ENCODE data around the gene DDO.
"Not testable (repeated sequence)": the region's sequence is repeated elsewhere in the genome, so short reads cannot be mapped to it uniquely, and the experiment has no call there.

Gene DDO

DNA sequence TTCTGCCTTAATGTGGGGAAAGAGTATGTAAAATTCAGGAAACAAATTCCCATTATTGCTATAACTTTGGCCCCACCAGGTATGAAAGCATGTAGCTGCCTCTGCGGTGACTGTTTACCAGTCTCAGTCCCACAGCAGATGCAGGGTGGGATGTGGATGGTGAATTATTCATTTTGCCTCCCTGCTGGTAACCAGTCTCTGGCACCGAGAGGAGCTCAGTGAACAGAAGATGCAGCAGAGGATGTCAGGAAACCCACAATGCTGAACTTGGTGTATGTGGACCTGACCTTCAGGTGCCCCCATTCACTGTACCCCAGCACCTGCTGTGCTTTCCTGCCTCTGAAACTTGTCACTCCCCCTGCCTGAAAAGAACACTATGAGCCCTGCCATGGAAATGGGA lies 48.4 kb downstream of the DDO start:
- DNase-seq, result no peak

DNA sequence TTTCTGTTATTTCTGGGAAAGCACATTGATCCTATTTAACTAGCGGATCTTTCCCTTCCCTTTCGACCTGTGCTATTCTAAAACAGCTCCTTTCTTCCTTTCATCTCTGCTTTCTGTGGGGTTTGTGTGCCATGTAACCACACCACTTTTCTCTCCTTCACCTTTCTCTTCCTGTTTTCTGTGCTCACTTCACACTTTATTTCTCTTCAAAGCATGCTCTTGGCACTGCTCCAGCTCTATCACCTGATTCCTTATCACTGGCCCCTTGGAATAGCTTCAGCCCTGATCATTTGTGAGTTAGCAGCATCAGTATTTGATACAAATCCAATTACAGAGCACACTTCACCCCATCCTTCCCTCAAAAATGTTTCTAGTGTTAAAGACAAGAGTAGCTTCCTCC lies 49.1 kb downstream of the DDO start:
- DNase-seq, result no peak

DNA sequence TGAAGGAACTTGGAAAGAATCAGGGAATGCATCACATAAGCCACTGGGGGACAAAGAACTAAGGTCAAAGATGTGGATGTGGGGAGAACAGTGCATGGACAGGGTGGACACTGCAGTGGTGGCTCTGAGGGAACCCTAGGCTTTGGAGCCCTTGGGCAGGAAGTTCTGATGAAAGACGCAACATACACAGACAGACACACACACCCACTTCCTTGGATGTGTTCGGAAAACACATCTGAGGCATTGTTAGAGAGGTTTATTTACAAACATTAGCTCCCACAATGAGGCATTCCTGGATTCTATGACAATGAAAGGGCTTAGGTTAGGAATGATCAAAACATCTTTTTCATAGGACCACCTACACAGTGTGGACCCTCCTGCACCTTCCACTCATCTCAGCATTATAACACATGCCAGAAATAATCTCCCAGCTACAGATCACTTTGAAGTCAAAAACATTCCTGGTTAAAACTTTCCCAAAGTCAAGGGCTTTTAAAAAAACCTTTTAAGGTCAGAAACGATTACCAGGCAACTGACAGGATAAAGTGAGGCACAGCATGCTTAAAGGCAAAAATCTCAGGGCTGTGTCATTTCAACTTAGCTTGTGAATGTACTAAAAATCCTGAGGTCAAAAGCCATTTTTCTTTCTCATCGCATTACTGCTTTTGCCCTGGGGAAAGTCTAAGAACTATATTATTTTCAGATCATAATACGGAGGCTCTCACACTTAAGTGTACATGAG lies 50.8 kb downstream of the DDO start:
- no peak for DNase-seq

DNA sequence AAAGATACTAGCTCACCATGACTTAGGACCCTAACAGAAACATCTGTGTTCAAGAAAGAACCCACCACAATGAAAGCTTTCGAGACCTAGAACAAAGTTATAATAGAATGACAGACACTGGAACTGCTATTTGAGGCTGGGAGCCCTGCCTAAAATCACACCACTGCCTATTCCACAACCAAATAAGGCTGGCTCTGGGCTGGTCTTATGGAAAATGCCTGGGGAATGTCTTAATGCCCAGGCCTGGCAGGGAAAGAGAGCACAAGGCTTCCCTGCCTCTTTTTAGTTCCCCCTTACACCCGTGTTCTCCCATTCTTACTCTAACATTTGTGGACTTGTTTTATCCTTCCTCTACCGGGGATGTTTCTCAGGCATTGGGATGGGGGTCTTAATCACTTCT lies 51.6 kb downstream of the DDO start:
- DNase-seq, result no peak

DNA sequence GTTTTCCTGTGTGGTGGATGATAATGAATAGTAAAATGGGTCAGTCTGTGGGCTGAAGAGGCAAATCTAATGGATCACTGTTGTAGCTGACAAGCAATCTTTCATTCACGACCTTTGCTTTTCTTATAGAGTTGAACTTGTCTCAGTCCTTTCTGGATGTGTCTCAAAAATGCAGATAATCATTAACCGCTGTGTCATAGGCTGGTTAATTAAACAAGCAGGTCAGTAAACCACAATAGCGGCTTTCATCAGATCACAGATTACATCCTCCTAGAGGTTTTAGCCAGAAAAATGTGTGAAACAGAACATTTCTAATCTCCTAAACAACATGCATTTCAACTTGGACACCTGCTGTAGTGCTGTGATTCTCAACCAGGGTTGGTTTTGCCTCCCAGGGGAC lies 54.7 kb downstream of the DDO start:
- no peak for DNase-seq

DNA sequence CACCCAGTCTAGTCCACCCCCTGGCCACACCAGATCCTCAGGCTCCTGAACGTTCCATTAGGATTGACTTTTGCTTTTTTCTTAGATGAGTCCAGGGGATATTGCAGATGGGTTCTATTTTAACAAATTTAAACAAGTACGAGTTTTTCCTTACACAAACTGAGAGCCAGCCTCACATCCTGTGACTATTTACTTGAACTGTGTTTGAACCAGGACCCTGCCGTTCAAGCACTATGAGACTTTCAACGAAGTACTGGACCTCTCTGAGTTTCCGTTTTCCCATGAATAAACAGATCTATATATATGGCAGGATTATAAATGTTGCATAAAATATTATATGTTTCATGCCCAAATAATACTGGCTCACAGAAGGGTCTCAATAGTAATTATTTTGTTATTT lies 55.8 kb downstream of the DDO start:
- DNase-seq, result no peak

DNA sequence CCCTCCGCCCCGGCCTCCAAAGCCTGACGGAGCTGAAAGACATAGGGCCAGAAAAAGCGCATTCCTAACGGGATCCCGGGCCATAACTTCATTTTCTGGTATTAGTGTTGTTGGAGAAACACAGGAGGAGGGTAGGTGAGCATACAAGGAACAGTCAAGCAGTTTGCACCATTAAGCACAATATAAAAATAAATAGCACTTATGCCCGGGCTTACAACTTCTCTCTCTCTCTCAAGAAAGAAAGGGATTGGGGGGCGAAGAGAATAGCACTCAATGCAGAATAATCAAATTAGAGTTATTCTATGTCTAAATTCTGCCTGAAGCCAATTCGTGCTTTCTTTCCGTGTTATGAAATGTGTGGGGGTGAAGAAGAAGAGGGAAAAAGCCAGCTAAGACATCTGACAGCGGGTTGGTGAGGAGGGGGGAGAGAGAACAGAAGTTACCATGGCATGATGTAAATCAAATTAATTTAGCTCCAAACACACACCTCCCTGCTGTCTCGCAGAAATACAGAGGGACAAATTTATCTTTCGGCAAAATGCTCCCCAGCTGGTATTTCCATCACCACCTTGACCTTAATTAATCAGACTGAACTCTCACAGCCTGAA lies 56.7 kb downstream of the DDO start:
- no peak for DNase-seq

DNA sequence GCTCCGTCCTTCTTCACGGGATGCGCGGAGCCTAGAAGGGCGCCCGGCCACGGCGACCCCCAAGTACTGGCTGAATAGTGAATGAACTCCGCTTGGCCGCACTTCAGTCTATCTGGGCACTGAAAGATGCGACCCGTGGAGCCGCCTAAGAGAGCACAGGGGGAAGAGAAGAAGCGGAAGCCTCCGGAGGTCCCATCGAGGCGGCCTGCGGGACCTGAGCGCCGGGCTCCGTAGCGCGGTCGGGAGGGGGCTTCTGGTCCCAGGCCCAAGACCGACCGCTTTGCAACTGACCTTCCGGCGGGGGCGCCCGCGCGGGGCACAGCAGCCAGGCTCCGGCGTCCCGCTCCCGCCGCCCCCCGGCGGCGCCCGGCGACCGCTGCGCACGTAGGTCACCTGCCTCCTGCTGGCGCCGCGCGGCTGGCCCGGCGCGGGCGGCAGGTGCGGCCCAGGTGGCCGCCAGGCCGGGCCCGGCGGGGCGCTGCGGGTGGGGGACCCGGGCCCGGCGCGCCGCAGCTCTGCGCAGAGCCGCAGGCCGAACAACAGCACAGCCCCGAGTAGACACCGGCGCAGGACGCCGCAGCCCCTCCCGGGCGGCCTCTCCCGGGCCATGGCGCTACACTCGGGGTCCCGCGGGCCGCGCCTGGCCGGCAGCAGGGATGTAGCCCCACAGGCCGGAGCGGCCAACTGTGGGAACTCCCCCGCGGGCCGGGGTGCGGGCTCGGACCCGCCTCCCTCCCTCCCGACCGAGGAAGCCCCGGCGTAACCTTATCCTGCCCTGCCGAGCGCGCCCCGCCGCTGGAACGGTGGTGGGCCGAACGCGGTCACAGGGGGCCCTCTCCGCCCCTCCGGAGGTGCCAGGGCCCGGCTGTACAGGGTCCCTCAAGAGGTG lies 57.5 kb downstream of the DDO start, which contains the start of gene METTL24:
Gene METTL24, minus strand, starts transcription at position 686 of the 889 bp plus-strand sequence. Its CDS starts 77 bp downstream, at position 609.
- no peak for DNase-seq

DNA sequence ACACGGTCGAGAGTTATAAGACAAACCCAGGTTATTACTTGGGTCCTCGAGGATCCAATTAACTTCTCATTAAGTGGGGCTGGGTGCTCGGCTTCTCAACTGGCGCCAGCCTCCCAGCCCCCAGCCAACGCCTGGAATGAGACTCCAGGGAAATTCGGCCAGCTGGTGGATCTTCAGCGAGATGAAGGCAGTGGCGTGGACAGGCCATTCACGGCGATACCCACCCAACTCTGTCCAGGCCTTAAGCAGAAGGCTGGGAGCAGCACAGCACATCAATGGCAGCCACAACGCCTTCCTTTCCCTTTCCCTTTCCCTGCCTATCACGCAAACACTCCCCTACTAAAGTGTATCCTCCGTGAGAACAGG lies 58.1 kb downstream of the DDO start:
- no peak for DNase-seq

DNA sequence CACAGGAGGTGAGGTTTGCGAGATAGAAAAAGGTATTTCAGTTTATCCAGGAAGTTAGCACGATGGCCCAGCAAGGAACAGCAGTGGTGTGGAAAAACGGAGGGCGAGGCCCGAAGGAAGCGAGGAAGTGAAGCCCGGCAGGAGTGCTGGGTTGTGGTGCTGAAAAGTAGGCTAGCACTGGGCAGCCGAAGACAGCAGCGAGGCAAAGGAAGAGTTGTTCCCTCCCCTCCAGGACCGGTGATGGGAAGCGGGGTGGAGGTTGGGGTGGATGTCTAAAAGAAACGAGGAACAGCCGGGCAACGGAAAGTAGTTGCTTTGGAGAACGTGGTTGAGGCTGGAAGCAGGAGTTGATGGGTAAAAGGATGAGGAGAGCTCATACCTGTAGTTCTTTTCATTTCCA lies 58.6 kb downstream of the DDO start:
- DNase-seq, result no peak

DNA sequence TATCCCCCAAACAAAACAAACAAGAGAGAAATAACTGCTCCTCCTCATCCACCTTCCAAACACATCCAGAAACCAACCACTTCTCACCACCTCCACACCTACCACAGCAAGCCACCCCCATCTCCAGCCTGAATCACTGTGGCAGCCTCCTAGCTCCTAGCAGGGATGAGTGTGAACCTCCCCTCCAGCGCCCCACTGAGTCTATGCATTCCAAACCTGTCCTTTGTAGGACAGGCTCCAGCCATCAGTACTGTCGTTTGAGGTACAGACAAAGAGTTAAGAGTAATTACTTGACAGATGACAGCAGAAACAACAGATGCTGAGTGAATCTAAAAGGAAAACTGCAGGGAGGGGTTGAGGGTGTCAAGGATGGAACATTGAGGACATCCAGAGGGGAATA lies 59.6 kb downstream of the DDO start:
- DNase-seq, result no peak

DNA sequence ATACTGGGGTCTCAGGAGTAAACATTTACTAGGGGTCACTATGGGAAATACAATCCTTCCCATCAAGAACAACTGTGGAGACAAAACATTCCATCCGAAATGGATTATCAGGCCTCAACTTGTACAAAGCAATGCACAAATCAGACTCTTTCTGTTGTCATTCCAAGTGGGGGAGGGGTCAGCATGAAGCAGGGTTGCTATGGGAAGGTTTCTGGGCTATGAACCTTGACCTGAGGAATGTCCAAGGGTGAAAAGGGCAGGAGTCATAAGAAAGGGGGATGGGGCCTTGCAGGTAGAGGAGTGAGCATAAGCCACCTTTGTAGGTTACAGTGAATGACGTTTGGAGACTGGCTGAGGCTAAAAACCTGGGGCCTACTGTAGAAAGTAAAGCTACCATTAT lies 60.4 kb downstream of the DDO start:
- DNase-seq, result no peak

DNA sequence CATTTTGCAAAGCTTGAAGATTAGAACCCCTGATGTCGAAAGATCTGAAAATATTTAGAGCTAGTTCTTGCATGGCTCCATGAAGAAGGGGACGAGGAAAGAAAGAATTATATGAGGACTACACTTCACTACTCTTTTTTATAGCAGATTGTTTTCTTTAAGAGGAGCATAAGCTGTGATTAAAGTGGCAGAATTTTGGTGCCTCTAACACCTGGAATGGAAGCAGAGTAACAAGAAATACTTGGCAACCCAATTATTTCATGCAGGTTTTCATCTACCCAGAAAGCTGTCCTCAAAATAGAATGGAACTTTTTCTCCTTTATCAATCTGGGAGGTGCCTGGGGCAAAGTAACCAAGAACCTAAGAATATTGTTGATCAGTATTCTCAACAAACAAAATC lies 61.2 kb downstream of the DDO start:
- no peak for DNase-seq

DNA sequence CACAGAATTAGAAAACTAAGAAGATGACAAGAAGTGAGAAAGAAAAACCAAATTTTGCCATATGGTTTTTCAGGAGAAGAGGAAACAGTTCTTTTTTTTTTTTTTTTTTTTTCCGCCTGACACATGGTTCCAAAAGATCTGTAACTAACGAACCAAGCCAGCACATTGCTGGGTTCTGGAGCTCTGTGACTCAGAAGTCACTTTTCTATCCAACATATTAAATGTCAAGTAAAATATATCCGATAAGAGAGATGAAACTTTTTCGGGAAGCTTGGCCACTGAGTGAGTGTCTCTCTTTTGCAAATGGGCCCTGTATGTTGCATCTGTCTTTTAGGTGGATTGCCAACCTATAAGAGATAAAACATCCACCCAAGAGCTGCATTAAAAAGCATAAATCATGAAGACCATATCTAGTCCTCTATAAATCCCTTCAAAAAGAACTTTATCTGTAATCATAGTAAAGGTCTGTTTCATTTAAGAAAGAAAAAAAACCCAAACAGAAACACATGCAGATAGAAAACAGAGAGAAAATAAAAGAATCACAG lies 61.8 kb downstream of the DDO start:
- DNase-seq, result no peak

DNA sequence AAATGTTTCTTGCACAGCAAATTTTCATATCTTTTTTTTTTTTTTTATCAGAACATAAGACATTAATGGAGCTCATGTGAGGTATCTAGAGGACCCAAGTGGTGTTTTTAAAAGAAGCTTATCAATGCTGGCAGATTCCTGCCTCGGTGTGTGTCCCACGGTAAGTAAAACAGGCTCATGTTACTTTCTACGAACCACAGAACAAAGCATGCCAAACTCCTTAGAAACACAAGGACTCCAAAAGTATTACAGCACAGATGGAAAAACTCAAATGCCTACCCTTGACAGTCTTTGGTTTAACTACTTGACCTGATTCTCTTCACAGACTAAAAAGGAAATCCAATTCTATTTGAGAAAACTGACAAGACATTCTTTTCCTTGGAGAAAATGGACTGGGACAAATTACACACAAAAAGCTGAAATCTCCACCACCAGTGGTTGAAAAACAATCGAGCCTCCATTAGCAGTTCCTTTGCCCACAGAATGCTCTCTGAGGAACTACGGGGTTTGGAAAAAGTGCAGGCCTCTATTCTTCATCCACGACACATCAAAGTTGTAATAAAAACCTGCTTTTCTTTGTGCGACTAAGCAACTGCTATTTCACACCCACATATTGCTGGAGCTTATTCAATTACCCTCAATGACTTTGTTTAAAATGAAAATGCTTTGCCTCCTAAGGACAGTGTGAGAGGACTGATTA lies 62.7 kb downstream of the DDO start:
- no peak for DNase-seq

DNA sequence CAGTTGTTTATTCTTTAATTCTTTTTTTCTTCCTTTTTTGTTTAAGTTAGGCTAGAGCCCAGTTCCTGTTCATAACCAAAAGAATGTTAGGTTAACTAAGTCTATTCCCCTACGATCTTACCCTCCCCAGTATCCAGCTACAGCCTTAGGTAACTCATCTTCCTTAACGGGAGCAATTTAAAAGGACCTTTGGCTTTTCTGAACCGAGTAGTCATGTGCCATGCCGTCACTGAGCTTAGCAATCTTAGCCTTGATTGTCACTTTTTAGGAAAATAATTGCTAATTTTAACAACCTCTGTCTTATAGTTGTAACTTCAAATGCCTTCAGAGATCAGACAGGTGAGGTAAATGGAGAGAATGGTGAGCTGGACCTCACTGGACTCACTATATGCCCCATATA lies 63.4 kb downstream of the DDO start:
- DNase-seq, result no peak

DNA sequence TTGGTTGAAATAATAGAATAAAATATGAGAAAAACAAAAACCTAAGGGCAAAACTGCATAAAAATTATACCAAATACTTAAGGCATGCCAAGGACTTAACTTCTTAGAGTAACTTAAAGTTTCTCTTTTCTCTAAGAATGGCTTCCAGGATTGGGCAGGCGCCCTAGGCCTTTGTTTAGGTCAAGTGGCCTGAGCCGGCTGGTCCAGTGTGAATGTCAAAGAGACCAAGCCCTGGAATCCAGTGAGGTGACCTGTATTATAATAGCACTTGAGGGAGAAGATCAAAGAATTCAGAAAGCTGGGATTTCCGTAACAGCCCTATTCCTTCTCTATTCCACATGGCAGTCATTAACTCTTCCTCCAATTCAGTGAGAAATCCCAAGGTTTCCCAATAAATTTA lies 63.8 kb downstream of the DDO start:
- DNase-seq, result no peak

DNA sequence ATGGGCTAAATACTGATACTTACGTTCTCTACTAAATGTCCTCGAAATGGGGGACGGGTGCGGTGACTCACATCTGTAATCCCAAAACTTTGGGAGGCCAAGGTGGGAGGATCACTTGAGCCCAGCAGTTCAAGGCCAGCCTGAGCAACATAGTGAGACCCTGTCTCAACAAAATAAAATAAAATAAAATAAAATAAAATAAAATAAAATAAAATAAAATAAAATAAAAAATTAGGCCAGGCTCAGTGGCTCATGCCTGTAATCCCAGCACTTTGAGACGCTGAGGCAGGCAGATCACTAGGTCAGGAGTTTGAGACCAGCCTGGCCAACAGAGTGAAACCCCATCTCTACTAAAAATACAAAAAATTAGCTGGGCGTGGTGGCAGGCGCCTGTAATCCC lies 64.8 kb downstream of the DDO start:
- not testable (repeated sequence) for DNase-seq

DNA sequence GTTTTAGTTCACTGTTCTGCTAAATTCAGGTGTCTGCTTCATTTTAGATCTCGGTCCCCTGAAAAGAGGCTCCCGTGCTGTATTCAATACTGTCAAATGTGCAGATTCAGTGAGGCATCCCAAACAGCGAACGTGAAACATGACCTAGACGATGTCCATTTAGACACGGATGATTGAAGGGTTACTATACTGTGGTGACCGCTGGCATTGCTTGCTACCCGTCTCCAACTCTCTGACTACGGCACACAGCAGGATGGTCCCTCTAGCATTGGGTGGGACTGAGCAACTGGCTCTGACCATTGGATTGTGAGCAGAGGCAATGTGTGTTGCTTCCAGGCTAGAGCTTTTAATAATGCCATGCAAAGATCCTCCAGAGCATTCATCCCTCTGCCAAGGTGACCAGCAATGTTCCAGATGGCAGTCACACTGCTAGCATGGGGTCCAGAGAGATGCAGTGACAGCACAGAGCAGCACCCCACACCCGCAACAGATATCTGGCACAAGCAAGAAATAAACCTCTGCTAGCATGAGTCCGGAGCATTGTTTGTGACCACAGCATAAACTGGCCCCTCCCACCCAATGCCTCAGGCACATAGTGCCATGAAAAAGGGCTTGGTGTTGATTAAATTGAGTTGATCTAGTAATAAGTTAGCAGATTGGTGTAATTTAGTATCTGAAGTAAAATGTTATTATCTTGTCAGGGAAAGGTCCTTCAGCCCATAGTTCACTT lies 66.2 kb downstream of the DDO start:
- DNase-seq, result no peak

DNA sequence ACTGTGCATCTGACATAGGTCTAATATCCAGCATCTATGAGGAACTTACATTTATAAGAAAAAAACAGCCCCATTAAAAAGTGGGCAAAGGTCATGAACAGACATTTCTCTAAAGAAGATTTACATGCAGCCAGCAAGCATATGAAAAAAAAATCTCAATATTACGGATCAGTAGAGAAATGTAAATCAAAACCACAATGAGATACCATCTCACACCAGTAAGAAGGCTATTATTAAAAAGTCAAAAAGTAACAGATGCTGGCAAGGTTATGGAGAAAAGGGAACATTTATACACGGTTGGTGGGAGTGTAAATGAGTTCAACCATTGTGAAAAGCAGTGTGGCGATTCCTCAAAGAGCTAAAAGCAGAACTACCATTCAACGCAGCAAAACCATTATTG lies 70.3 kb downstream of the DDO start:
- DNase-seq, result no peak

DNA sequence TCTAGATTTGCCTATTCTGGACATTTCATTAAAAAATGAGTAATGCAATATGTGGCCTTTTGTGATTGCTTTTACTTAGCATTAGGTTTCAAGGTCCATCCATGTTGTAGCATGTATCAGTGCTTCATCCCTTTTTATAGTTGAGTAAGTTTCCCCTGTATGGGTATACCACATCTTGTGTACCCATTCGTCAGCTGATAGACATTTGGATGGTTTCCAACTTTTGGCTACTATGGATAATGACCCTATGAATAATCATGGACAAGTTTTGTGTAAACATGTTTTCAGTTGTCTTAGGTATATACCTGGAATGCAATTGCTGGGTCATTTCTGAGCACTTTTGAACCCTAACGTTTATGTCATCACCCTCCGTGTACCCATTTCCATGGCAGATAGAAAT lies 72.6 kb downstream of the DDO start:
- no peak for DNase-seq

Data from COR-L47 (cell line).